Measurements from ENCODE around the gene KCNJ1.

DNA sequence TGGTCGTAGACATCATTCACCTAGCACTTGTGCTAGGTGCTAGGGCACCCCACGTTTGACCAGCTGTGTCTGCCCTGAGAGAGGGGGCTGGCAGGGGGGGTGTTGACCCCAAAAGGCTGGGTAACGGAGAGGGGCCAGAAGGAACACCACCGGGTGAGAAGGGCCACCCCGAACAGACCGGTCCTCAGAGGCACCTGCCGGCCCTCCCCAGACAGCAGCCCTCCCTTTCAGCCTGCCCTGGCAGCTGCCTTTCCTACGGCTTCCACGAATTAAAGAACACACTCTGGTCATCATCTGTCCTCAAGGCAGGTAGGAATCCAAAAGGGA, 23.1 kb upstream of the KCNJ1 start:
- TF ChIP-seq EZH2 (IDR thresholded peaks at IDR 0.05; ENCODE audit: borderline replicate concordance, low read depth, low read length, poor library complexity, severe bottlenecking), result no peak
- TF ChIP-seq, protein P1, sequence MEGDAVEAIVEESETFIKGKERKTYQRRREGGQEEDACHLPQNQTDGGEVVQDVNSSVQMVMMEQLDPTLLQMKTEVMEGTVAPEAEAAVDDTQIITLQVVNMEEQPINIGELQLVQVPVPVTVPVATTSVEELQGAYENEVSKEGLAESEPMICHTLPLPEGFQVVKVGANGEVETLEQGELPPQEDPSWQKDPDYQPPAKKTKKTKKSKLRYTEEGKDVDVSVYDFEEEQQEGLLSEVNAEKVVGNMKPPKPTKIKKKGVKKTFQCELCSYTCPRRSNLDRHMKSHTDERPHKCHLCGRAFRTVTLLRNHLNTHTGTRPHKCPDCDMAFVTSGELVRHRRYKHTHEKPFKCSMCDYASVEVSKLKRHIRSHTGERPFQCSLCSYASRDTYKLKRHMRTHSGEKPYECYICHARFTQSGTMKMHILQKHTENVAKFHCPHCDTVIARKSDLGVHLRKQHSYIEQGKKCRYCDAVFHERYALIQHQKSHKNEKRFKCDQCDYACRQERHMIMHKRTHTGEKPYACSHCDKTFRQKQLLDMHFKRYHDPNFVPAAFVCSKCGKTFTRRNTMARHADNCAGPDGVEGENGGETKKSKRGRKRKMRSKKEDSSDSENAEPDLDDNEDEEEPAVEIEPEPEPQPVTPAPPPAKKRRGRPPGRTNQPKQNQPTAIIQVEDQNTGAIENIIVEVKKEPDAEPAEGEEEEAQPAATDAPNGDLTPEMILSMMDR (conservative IDR thresholded peaks at IDR 0.05; ENCODE audit: low read depth, low read length), result no peak

Measured in A673 (cell line).